Measurements from ENCODE around the gene NELL1. TPM values are rescaled to one million over a fixed set of nuclear protein-coding genes. Genes with fewer than 3 reads are reported as not detected.

Gene NELL1
- total RNA-seq, 1 donor from 2014 or later = not detected

- H3K36me3 Mint-ChIP-seq (ENCODE audit: low read depth) = no peaks in the 10 kb centered on the region
- no peaks in the 10 kb centered on the region for H3K27me3 Mint-ChIP-seq
- ChIA-PET CTCF (no interaction called here), POLR2A (no interaction called here)
- no peaks in the 10 kb centered on the region for H3K4me1 Mint-ChIP-seq
- TF ChIP-seq, protein P1, sequence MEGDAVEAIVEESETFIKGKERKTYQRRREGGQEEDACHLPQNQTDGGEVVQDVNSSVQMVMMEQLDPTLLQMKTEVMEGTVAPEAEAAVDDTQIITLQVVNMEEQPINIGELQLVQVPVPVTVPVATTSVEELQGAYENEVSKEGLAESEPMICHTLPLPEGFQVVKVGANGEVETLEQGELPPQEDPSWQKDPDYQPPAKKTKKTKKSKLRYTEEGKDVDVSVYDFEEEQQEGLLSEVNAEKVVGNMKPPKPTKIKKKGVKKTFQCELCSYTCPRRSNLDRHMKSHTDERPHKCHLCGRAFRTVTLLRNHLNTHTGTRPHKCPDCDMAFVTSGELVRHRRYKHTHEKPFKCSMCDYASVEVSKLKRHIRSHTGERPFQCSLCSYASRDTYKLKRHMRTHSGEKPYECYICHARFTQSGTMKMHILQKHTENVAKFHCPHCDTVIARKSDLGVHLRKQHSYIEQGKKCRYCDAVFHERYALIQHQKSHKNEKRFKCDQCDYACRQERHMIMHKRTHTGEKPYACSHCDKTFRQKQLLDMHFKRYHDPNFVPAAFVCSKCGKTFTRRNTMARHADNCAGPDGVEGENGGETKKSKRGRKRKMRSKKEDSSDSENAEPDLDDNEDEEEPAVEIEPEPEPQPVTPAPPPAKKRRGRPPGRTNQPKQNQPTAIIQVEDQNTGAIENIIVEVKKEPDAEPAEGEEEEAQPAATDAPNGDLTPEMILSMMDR (IDR thresholded peaks at IDR 0.05) = no peak
- ATAC-seq (ENCODE audit: low read depth) (no peak), DNase-seq (no peak)
- peaks cover 3% of the 10 kb centered on the region for H3K9me3 Mint-ChIP-seq
- H3K4me3 Mint-ChIP-seq = no peak overlapping the region
- intact Hi-C loops (cut with micrococcal nuclease) = no loop called here
- no peak overlapping the region for H3K27ac Mint-ChIP-seq
Observed at GRCh38 chr11:21229224-21229623, 559.8 kb downstream of the NELL1 start.

- H3K27me3 Mint-ChIP-seq = no peaks in the 10 kb centered on the region
- ChIA-PET POLR2A (no interaction called here), CTCF (no interaction called here)
- DNase-seq (no peak), ATAC-seq (ENCODE audit: low read depth) (no peak)
- H3K36me3 Mint-ChIP-seq (ENCODE audit: low read depth) = no peaks in the 10 kb centered on the region
- intact Hi-C loops (cut with micrococcal nuclease) = no loop called here
- TF ChIP-seq, protein P1 (IDR thresholded peaks at IDR 0.05) = no peak
- H3K27ac Mint-ChIP-seq = no peak overlapping the region
- H3K4me1 Mint-ChIP-seq = no peaks in the 10 kb centered on the region
- no peaks in the 10 kb centered on the region for H3K9me3 Mint-ChIP-seq
- no peak overlapping the region for H3K4me3 Mint-ChIP-seq
Observed at GRCh38 chr11:21250196-21250595, 580.8 kb downstream of the NELL1 start.

GRCh38 chr11:21254055-21254454, 584.7 kb downstream of the NELL1 start:
- DNase-seq (no peak), ATAC-seq (ENCODE audit: low read depth) (no peak)
- ChIA-PET POLR2A (no interaction called here), CTCF (no interaction called here)
- TF ChIP-seq, protein P1 (IDR thresholded peaks at IDR 0.05) = no peak
- Mint-ChIP-seq H3K36me3 (ENCODE audit: low read depth) (no peaks in the 10 kb centered on the region), H3K27me3 (no peaks in the 10 kb centered on the region), H3K4me3 (no peak overlapping the region), H3K27ac (no peak overlapping the region), H3K4me1 (no peaks in the 10 kb centered on the region), H3K9me3 (peaks cover 6% of the 10 kb centered on the region)
- intact Hi-C loops (cut with micrococcal nuclease) = no loop called here

DNA sequence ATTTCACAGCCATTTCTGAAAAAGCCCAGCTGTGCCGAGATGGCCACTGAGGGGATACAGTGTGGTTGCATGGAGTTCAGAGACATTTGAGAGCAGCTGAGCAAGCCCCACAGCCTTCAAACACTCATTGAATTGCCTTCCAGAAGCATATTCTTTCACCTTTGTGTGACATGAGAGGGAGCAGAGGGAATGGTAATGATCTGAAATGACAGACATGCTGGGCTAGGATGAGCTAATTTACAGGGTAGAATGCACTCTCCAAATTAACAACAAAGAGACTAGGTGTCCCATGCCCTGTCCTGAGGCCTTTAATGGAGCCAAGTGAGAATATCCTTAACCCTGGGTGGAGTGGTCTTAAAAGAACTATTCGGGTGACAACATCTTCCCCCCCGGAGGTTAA, 585.4 kb downstream of the NELL1 start:
- TF ChIP-seq, protein P1 (IDR thresholded peaks at IDR 0.05) = no peak
- intact Hi-C loops (cut with micrococcal nuclease) = no loop called here
- no peaks in the 10 kb centered on the region for H3K4me1 Mint-ChIP-seq
- H3K4me3 Mint-ChIP-seq = no peak overlapping the region
- no peaks in the 10 kb centered on the region for H3K27me3 Mint-ChIP-seq
- DNase-seq (no peak), ATAC-seq (ENCODE audit: low read depth) (no peak)
- ChIA-PET CTCF (no interaction called here), POLR2A (no interaction called here)
- H3K36me3 Mint-ChIP-seq (ENCODE audit: low read depth) = no peaks in the 10 kb centered on the region
- peaks cover 6% of the 10 kb centered on the region for H3K9me3 Mint-ChIP-seq
- H3K27ac Mint-ChIP-seq = no peak overlapping the region

DNA sequence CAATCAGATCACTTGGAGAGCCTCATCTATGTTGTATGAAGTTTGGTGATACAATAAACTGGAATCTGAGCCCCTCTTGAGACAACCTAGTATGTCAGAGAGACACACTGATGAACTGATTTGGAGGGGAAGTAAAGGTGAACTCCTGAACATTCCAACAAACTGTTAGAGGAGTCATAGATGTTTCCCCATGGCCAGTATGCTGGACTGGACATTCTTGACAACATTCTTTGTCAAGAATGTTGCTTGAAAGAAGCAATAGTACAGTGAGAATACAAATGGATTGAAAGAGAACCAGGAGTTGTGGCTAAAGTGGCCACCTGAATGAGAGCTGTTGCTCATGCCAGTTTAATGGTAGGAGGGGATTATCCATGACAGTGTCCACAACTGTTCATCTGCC, 588.1 kb downstream of the NELL1 start:
- intact Hi-C loops (cut with micrococcal nuclease) = no loop called here
- Mint-ChIP-seq H3K9me3 (peaks cover 6% of the 10 kb centered on the region), H3K4me1 (no peaks in the 10 kb centered on the region), H3K4me3 (no peak overlapping the region), H3K27ac (no peak overlapping the region), H3K36me3 (ENCODE audit: low read depth) (no peaks in the 10 kb centered on the region), H3K27me3 (no peaks in the 10 kb centered on the region)
- CTCF ChIA-PET = no interaction called here
- POLR2A ChIA-PET = no interaction called here
- TF ChIP-seq, protein P1 (IDR thresholded peaks at IDR 0.05) = no peak
- no peak for ATAC-seq (ENCODE audit: low read depth)
- no peak for DNase-seq
